ENCODE data around the gene TMIGD3.

DNA sequence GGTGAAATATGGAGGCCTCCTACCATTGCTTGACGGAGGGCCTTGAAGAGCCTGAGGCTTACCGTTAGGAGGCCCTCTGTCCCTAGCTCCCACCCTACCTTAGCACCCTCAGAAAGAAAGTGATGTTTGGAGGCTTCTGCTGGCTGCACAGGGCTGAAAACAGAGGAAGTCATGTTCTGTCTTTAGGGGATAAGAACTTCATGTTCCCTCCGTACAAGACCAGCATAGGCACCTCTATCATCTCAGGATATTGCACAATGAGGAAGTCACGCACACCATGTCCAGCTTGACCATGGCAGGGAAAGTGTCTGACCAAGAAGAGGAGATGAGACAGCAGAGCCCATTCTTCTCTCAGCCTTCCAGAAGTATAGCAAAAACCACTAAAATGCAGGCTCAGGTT, 13.8 kb downstream of the TMIGD3 start:
- no peak for TF ChIP-seq ZNF555 (tag by site-specific recombination; conservative IDR thresholded peaks at IDR 0.05)
- no peak for TF ChIP-seq ZBTB21 (tag by site-specific recombination; IDR thresholded peaks at IDR 0.05)
- no peak for TF ChIP-seq ZNF239 (tag by site-specific recombination; IDR thresholded peaks at IDR 0.05)
- TF ChIP-seq ZSCAN30 (tag by site-specific recombination; IDR thresholded peaks at IDR 0.05), result no peak
- no peak for TF ChIP-seq ZNF19 (tag by site-specific recombination; IDR thresholded peaks at IDR 0.05; ENCODE audit: low read depth)
- no peak for TF ChIP-seq MYNN (tag by site-specific recombination; IDR thresholded peaks at IDR 0.05; ENCODE audit: borderline replicate concordance)
- no peak for TF ChIP-seq ZNF785 (tag by site-specific recombination; IDR thresholded peaks at IDR 0.05)
- no peak for TF ChIP-seq ZNF140 (tag by site-specific recombination; IDR thresholded peaks at IDR 0.05)

All from HEK293 (cell line).